ENCODE results near the gene CHST5.
"Not testable (repeated sequence)": the region's sequence is repeated elsewhere in the genome, so short reads cannot be mapped to it uniquely, and the experiment has no call there.

The CHST5 gene

DNA sequence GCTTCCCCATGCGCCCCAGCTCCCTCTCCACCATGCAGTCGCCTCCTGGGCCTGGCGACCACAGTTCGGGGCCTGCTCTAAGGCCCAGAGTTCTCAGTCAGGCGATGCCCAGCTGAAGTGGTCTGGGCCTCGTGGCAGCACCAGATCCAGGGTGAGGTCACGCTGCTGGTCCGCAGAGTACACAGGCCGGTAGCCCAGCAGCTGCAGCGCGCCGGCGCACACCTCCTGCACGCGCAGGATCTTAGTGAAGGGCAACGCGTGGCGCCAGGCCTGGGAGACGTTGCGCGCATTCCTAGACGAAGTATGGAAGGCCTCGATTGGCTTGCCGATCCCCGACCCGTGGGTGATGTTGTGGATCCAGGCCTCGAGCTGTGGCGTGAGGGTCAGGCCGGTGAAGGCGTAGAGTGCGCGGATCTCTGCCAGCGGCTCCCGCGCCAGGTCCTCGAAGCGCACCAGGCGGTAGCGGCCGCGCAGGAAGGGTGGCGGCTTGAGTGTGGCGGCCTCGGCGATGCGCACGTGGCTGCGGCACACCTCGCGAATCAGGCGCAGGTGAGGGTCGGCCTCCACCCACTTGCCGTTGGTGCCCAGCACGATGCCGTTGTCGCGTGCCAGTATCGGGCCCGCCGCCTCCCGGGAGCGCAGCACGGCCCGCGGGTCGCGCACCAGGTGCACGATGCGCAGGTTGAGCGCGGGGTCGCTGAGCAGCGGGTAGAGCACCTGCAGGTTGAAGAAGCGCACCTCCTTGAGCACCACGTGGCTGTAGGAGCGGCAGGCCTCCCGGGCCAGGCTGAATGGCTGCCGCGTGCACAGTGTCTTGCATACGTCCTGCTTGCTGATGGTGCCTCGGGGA, 6.6 kb downstream of the CHST5 start:
- Histone ChIP-seq H3K79me2 (ENCODE audit: low read length) (no peaks in the 10 kb centered on the region), H4K20me1 (ENCODE audit: insufficient read depth, low read length) (no peaks in the 10 kb centered on the region), H3K9ac (ENCODE audit: low read length) (no peak overlapping the region), H3K9me3 (ENCODE audit: insufficient read depth, low read length) (no peaks in the 10 kb centered on the region), H3K36me3 (replicated peaks; ENCODE audit: low read depth, low read length) (no peaks in the 10 kb centered on the region), H3K4me3 (ENCODE audit: low read length) (no peak overlapping the region), H2AFZ (ENCODE audit: low read depth, low read length) (no peak overlapping the region), H3K27ac (ENCODE audit: low read length) (no peak overlapping the region), H3K27me3 (ENCODE audit: low read depth, low read length) (no peaks in the 10 kb centered on the region), H3K4me1 (ENCODE audit: low read length) (no peaks in the 10 kb centered on the region), H3K4me2 (ENCODE audit: low read length) (no peak overlapping the region)
- no peak for TF ChIP-seq EZH2phosphoT487 (IDR thresholded peaks at IDR 0.05; ENCODE audit: low read depth)
- TF ChIP-seq, protein P1, sequence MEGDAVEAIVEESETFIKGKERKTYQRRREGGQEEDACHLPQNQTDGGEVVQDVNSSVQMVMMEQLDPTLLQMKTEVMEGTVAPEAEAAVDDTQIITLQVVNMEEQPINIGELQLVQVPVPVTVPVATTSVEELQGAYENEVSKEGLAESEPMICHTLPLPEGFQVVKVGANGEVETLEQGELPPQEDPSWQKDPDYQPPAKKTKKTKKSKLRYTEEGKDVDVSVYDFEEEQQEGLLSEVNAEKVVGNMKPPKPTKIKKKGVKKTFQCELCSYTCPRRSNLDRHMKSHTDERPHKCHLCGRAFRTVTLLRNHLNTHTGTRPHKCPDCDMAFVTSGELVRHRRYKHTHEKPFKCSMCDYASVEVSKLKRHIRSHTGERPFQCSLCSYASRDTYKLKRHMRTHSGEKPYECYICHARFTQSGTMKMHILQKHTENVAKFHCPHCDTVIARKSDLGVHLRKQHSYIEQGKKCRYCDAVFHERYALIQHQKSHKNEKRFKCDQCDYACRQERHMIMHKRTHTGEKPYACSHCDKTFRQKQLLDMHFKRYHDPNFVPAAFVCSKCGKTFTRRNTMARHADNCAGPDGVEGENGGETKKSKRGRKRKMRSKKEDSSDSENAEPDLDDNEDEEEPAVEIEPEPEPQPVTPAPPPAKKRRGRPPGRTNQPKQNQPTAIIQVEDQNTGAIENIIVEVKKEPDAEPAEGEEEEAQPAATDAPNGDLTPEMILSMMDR (IDR thresholded peaks at IDR 0.05; ENCODE audit: low read depth, low read length) = no peak

DNA sequence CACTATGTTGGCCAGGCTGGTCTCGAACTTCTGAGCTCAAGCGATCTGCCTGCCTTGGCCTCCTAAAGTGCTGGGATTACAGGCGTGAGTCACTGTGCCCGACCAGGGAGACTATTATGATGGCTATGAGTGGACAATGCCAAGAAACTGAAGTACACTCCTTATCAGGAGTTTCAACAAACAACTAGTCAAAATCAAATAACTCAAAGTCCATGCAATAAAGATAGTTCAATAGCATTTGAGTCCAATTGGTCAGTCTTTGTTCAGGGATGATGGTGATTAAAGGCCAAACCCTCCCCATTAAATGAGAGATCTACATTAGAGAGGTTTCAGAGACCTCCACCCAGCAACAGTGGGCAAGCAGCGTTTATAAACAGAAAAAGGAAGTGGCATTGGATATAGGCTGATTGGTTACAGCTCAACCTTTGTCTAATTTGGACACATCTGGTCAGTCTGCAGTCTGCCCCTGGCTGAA, 8.0 kb downstream of the CHST5 start:
- TF ChIP-seq, protein P1 (IDR thresholded peaks at IDR 0.05; ENCODE audit: low read depth, low read length) = no peak
- TF ChIP-seq EZH2phosphoT487 (IDR thresholded peaks at IDR 0.05; ENCODE audit: low read depth) = no peak
- Histone ChIP-seq H4K20me1 (ENCODE audit: insufficient read depth, low read length) (no peaks in the 10 kb centered on the region), H3K9me3 (ENCODE audit: insufficient read depth, low read length) (no peaks in the 10 kb centered on the region), H3K4me2 (ENCODE audit: low read length) (no peak overlapping the region), H3K27me3 (ENCODE audit: low read depth, low read length) (no peaks in the 10 kb centered on the region), H3K9ac (ENCODE audit: low read length) (no peak overlapping the region), H3K79me2 (ENCODE audit: low read length) (no peaks in the 10 kb centered on the region), H3K36me3 (replicated peaks; ENCODE audit: low read depth, low read length) (no peaks in the 10 kb centered on the region), H2AFZ (ENCODE audit: low read depth, low read length) (no peak overlapping the region), H3K27ac (ENCODE audit: low read length) (no peak overlapping the region), H3K4me1 (ENCODE audit: low read length) (no peaks in the 10 kb centered on the region), H3K4me3 (ENCODE audit: low read length) (no peak overlapping the region)

DNA sequence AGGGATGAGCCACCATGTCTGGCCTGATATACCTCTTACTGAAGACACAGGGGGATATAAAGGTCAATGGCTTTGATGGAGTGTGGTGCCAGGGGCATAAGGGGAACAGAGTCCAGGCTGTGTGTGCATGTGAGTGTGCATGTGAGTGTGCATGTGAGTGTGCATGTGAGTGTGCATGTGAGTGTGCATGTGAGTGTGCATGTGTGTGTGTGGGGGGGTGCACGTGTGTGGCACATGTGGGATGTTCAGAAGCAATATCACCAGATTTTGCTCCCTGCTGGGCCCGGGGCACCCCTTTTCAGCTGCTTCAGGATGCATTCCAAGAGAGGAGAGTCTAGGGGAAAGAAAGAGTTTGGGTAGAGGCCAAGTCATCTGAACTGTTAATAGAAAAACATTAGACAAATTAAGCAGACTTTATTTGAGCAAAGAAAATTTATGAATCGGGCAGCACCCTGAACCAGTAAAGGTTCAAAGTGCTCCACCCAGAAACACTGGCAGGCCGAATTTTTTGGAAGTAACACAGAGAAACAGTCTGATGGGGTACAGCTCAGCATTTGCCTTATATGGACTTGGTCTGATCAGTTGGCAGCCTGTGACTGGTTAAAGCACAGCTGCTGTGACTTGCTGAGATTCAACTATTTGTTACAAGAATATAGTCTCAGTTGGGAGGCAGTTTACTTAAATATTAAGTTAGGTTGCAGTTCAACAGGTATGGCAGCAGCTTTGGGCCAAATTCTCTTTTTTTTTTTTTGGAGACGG, 9.7 kb downstream of the CHST5 start:
- H3K9ac ChIP-seq (ENCODE audit: low read length) = no peak overlapping the region
- H3K9me3 ChIP-seq (ENCODE audit: insufficient read depth, low read length) = no peaks in the 10 kb centered on the region
- H3K4me3 ChIP-seq (ENCODE audit: low read length) = no peak overlapping the region
- H4K20me1 ChIP-seq (ENCODE audit: insufficient read depth, low read length) = no peaks in the 10 kb centered on the region
- H3K79me2 ChIP-seq (ENCODE audit: low read length) = no peaks in the 10 kb centered on the region
- TF ChIP-seq, protein P1 (IDR thresholded peaks at IDR 0.05; ENCODE audit: low read depth, low read length) = no peak
- TF ChIP-seq EZH2phosphoT487 (IDR thresholded peaks at IDR 0.05; ENCODE audit: low read depth) = no peak
- no peak overlapping the region for H3K4me2 ChIP-seq (ENCODE audit: low read length)
- no peaks in the 10 kb centered on the region for H3K27me3 ChIP-seq (ENCODE audit: low read depth, low read length)
- no peaks in the 10 kb centered on the region for H3K36me3 ChIP-seq (replicated peaks; ENCODE audit: low read depth, low read length)
- no peak overlapping the region for H2AFZ ChIP-seq (ENCODE audit: low read depth, low read length)
- no peaks in the 10 kb centered on the region for H3K4me1 ChIP-seq (ENCODE audit: low read length)
- H3K27ac ChIP-seq (ENCODE audit: low read length) = no peak overlapping the region

DNA sequence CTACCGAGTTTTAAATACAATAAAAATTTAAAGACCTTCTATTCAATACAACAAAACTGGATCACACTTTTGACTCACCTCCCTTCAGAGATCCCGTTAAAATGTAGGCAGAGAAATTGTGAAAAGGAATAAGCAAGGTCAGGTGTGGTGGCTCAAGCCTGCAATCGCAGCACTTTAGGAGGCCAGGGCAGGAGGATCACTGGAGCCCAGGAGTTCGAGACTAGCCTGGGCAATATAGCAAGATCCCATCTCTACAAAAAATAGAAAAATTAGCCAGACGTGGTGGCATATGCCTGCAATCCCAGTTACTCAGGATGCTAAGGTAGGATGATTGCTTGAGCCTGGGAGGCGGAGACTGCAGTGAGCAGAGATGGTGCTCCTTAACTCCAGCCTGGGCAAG, 16.7 kb downstream of the CHST5 start:
- H3K4me3 ChIP-seq (ENCODE audit: low read length) = no peak overlapping the region
- H3K27me3 ChIP-seq (ENCODE audit: low read depth, low read length) = no peaks in the 10 kb centered on the region
- no peak overlapping the region for H2AFZ ChIP-seq (ENCODE audit: low read depth, low read length)
- no peaks in the 10 kb centered on the region; the same call in 1 of the 2 replicates for H3K4me1 ChIP-seq (ENCODE audit: low read length)
- H3K27ac ChIP-seq (ENCODE audit: low read length) = no peak overlapping the region
- H4K20me1 ChIP-seq (ENCODE audit: insufficient read depth, low read length) = no peaks in the 10 kb centered on the region
- no peak overlapping the region for H3K9ac ChIP-seq (ENCODE audit: low read length)
- no peaks in the 10 kb centered on the region for H3K36me3 ChIP-seq (replicated peaks; ENCODE audit: low read depth, low read length)
- no peak overlapping the region for H3K4me2 ChIP-seq (ENCODE audit: low read length)
- H3K9me3 ChIP-seq (ENCODE audit: insufficient read depth, low read length) = no peaks in the 10 kb centered on the region
- no peaks in the 10 kb centered on the region for H3K79me2 ChIP-seq (ENCODE audit: low read length)
- TF ChIP-seq EZH2phosphoT487 (IDR thresholded peaks at IDR 0.05; ENCODE audit: low read depth) = no peak
- TF ChIP-seq, protein P1 (IDR thresholded peaks at IDR 0.05; ENCODE audit: low read depth, low read length) = no peak

DNA sequence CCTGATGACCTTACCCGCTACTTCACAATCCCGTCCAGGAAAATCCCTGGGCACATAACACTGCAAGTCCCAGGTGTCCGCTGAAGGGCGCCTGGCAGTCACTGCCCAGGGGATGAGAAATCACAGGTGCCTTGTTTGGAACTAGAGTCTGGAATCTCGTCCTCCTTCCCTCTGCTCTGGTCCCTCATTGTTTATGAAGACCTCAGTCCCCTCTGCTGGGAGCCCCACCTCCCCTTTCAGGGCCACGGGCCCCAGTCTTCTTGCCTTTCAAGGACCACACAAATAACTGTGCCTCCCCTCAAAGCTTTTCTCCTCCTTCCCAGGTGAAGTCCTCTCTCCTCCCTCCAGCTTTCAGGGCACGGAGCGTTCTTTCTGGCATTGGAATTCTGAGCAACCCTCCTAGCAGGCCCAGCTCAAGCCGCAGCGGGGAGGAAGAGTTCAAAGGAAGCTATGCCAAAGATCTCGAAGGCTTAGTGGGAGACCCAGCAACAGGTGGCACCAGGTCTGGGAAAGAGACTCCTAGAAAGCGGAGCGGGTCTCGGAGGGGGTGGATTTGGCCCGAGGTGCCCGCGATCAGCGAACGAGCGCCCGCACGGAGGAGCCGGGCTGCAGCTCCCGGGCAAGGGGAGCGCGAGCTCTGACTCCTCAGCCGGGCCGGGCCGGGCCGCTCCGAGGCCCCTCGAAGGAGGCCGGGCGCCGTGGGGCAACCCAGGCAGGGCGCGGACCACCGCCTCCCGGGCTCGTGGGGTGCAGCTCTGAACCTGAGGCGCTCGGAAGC, 19.5 kb downstream of the CHST5 start:
- not testable (repeated sequence) for H4K20me1 ChIP-seq (ENCODE audit: insufficient read depth, low read length); H3K4me1 ChIP-seq (ENCODE audit: low read length); H3K27me3 ChIP-seq (ENCODE audit: low read depth, low read length); H3K79me2 ChIP-seq (ENCODE audit: low read length); H3K27ac ChIP-seq (ENCODE audit: low read length); H3K36me3 ChIP-seq (replicated peaks; ENCODE audit: low read depth, low read length); H3K9me3 ChIP-seq (ENCODE audit: insufficient read depth, low read length)
- H3K4me3 ChIP-seq (ENCODE audit: low read length) = peak overlapping the region; percentile 81
- peak overlapping the region; percentile 82 for H3K9ac ChIP-seq (ENCODE audit: low read length)
- peak overlapping the region; percentile 94 for H3K4me2 ChIP-seq (ENCODE audit: low read length)
- H2AFZ ChIP-seq (ENCODE audit: low read depth, low read length) = peak overlapping the region; percentile 60; the same call in 1 of the 2 replicates
